HG03039 (cell line): Measurements from ENCODE around the gene ERVH48-1.
"Not testable (repeated sequence)": the region's sequence is repeated elsewhere in the genome, so short reads cannot be mapped to it uniquely, and the experiment has no call there.

ENCODE experiments used
- ATAC-seq: cut with Tn5 transposase; IDR thresholded peaks from one replicate; pipeline ENCODE4 v1.9.1; 2021; ENCODE audit warnings: mild to moderate bottlenecking, moderate library complexity; ENCODE audit not compliant: unreplicated experiment

ERVH48-1 gene

DNA sequence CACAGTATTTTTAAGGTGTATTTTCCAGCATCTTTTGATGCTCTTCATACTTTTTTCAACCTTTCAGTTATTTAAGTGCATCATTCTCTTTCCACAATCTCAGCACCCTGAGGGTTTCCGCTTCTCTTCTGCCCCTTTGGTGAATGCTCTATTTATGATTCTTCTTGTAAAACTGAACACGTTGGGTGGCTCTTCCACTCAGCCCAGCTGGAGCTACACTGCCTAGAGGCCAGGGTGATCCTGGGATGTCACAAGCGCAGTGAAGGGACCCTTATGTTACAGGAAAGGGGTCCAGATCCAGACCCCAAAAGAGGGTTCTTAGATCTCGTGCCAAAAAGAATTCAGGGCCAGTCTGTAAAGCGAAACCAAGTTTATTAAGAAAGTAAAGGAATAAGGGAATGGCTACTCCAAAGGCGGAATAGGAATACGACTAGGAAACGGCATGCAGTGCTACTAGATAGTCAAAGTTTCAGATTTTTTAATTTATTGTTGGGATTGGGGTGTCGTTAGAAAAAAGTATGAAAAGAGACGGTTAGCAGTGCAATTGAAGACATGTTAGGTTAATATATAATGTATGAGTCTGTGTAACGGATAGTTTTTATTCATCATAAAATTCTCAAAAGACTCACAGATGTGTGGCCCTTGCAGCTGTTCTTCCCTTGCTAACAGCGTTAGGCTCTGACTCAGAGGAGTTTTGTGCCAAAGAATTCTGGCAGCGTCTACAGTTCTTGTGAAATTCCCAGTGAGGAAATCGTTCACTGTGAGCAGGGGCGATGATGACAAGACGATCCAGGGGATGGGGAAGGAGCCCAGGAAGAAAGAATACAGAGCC is 14.4 kb upstream of the ERVH48-1 start:
- no peak for ATAC-seq

- ATAC-seq = not testable (repeated sequence)
These were observed 13.2 kb upstream of the ERVH48-1 start for GRCh38 chr21:42938606-42938995.

DNA sequence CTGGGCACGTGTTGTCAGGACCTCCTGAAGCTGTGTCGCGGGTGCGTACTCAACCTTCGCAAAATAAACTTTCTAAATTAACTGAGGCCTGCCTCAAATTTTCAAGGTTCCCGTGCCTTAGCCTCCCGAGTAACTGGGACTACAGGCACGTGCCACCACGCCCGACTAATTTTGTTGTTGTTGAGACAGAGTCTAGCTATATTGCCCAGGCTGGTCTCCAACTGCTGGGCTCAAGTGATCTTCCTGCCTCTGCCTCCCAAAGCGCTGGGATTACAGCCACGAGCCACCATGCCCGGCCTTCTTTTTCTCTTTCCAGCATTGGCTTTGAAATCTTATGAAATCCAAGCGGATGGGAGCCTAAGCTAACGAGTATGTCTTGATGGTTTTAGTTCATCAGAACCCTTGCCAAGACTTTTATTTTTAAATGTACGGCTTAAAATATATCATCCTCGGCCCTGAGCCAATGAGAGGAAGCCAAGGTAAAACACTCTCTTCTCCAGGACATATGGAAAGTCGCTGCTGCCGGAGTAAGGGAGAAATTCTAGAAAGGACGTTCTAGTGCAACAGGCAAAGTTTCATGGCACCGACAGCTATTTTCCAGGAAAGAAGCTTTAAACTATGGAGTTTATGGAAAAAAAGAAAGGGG is 12.7 kb upstream of the ERVH48-1 start:
- ATAC-seq = no peak

- not testable (repeated sequence) for ATAC-seq
These were observed 11.9 kb upstream of the ERVH48-1 start for GRCh38 chr21:42937034-42937940.

DNA sequence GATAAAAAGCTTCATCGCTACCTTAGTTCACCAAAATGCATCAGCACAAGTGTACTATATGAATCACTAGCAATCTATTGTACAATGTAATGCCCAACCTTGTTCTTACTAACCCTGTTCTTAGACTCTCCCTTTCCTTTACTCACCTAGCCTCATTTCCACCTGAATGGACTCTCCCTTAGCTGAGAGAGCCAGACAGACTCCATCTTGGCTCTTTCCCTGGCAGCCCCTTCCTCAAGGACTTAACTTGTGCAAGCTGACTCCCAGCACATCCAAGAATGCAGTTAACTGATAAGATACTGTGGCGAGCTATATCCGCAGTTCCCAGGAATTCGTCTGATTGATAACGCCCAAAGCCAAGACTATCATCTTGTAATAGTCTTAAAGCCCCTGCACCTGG is 10.9 kb upstream of the ERVH48-1 start:
- not testable (repeated sequence) for ATAC-seq

DNA sequence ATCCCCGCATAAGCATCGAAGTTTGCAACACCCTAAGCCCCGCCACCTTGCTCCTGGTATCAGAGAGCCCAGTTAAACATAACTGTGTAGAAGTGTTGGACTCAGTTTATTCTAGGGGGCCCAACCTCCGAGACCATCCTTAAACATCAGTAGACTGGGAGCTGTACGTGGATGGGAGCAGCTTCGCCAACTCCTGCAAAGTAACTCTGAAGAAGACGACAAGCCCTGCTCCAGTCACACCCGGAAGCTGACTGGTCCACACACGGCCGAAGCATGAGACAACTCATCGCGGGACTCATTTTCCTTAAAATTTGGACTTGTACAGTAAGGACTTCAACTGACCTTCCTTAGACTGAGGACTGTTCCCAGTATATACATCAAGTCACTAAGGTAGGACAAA is 8.5 kb upstream of the ERVH48-1 start:
- ATAC-seq = not testable (repeated sequence)

DNA sequence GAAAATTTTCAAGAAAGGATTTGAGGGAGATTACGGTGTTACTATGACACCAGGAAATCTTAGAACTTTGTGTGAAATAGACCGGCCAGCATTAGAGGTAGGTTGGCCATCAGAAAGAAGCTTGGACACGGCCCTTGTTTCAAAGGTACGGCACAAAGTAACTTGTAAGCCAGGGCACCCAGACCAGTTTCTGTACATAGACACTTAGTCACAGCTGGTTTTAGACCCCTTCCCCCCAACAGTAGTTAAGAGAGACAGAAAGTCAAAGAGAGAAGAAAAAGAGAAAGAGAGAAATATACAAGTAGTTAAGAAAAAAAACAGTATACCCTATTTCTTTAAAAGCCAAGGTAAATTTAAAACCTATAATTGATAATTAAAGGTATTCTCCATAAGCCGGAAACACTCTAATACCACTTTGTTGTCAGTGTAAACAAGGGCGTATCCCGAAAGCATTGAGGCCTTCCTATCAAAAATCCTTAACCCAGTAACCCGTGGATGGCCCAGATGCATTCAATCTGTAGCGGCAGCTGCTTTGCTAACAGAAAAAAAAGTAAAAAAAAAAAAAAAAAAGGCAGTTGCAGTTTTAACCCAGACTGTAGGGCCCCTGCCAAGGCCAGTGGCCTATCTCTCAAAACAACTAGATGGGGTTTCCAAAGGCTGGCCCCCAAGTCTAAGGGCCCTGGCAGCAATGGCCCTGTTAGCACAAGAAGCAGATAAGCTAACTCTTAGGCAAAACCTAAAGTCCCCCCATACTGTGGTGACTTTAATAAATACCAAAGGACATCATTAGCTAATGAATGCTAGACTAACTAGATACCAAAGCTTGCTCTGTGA is 7.9 kb upstream of the ERVH48-1 start:
- not testable (repeated sequence) for ATAC-seq

GRCh38 chr21:42932378-42933136 is 7.1 kb upstream of the ERVH48-1 start:
- ATAC-seq = not testable (repeated sequence)

DNA sequence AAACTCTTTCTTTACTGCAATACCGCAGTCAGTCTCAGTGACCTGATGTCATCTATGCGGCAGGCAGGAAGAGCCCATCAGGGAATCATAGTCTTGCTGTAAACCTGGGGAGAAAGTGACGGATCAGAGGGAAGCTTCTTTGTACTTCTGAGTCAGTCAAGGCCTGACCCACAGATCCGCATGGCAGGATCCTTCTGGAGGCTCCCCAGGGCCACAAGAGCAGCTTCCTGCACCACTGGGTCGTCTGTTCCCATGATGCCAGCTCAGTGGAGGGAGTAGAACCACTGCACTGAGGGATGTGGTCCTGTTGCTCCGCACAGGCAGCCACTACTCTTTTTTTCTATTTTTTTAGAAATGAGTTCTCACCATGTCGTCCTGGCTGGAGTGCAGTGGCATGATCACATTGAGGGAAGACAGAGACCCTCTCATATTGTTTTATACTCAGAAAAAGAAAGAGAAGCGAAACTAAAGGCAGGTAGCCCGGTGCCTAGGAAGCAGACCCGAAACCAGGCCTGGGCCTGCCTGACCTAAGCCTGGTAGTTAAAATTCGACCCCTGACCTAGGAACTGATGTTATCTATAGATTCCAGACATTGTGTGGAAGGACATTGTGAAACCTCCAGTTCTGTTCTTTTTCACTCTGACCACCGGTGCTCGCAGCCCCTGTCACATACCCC is 6.3 kb upstream of the ERVH48-1 start:
- ATAC-seq = no peak

DNA sequence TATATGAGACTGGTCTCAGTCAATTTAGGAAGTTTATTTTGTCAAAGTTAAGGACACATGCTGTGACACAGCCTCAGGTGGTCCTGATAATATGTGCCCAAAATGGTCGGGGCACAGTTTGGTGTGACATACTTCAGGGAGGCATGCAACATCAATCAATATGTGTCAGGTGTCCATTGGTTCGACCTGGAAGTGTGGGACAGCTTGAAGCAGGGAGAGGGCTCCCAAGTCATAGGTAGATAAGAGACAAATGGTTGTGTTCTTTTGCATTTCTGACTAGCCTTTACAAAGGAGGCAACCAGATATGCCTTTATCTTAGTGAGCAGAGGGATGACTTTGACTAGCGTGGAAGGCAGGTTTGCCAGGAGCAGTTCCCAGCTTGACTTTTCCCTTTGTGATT is 4.5 kb upstream of the ERVH48-1 start:
- no peak for ATAC-seq

DNA sequence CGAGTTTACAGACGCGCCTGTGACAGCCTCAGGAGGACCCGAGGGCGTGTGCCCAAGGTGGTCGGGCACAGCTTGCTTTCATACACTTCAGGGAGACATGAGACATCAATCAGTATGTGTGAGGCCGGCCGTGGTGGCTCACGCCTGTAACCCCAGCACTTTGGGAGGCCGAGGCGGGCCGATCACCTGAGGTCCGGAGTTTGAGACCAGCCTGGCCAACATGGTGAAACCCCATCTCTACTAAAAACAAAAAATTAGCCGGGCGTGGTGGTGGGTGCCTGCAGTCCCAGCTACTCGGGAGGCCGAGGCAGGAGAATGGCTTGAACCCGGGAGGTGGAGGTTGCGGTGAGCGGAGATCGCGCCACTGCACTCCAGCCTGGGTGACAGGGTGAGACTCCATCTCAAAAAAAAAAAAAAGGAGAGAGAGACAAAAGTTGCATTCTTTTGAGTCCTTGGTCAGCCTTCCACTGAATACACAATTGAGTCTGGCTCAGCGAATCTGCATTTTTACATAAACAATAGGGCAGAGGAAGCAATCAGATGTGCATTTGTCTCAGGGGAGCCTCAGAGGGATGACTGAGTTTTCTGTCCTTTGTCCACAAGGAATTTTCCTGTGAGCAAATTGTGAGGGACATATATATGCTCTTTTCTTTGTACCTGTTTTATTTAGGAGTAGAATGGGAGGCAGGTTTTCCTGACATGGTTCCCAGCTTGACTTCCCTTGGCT is 2.2 kb upstream of the ERVH48-1 start:
- not testable (repeated sequence) for ATAC-seq

DNA sequence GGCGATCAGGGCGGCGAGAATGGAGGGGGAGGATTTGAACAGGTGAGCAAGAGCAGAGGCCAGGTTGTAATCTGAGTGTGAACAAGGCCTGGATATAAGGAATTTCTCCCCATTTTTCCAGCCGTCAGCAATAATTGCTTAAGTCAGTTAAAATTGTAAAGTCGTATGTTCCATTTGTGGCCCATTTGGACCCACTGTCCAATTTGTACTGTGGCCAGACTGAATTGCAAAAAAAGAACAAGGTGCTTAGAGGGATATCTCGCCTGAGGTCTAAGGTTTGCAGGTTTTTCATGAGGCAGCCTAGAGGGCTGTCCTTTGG is 1.0 kb downstream of the ERVH48-1 start:
- no peak for ATAC-seq

GRCh38 chr21:42923553-42924432 is 1.6 kb downstream of the ERVH48-1 start:
- no peak for ATAC-seq

DNA sequence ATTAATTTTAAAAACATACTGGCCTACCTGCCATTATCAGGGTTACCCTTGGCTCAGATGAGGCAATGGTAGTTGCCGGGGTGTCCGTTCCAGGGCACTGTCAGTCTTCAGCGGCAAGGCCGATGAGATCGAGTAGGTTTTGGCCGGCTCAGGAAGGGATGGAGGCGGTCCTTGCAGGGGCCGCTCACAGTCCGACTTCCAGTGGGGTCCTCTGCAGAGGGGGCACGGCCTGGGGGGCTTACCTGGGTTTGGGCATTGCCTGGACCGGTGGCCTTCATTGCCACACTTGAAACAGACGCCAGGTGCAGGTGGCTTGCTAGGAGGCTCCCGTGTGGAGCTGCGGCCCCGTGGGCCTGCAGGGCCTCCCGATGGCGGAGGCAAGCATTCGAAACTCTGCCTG is 2.5 kb downstream of the ERVH48-1 start:
- no peak for ATAC-seq

DNA sequence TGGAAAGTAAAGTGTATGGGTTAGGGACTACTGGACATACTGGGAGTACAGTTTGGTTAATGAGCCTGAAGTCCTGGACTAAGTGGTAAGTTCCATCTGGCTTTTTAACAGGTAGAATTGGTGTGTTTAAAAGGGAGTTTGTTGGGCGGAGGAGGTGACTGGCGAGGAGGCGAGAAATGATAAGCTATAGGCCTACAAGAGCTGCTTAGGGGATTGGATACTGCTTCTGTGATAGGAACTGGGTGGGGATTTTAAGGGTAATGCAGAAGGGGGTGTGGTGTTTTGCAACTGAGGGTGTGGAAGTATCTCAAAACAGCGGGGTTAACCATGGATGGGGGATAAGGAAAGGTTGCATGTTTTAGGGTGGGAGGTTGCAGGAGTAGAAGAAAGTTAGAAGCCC is 3.5 kb downstream of the ERVH48-1 start:
- ATAC-seq = no peak

DNA sequence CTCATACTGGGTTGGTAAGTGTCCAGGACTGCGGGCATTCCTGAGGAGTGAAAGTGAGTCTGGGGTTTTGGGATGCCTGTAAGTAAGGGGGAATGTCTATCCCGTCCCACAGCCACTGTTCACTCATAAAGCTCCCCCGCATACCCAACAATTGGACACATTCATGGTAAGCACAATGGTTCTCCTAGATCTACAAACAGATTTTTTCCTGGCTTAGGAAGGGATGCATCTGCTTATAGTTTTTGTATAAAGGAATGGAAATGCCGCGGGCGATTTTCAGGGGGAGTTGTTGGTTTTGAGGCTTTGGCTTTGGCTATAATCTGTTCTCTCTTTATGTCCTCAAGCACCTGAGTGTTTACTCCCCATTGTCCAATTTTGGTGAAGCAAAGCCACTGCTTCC is 7.1 kb downstream of the ERVH48-1 start:
- ATAC-seq = no peak

DNA sequence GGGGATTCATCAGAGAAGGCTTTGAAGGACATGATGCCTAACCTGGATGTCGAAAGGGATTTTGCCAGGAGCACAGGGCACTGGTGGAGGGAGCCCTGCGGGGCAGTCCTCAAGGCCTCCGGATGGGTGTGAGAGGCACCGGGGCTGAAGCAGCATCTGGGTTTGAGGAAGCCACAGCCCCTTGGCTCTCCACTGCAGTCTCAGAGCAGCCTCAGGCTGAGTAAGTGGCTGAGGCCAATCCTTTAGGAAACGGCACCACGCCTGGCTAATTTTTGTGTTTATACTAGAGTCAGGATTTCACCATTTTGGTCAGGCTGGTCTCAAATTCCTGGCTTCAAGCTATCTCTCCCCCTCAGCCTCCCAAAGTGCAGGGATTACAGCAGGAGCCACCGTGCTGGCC is 12.0 kb downstream of the ERVH48-1 start:
- no peak for ATAC-seq

- not testable (repeated sequence) for ATAC-seq
These were observed 13.5 kb downstream of the ERVH48-1 start for GRCh38 chr21:42911920-42912319.
